Dendritic cell treated with granulocyte-macrophage colony-stimulating factor and Interleukin-4, amounts not matched to agents 40 ng/mL and 50 ng/mL, for 4 days (primary cell): ENCODE measurements around the gene RNF150.

ENCODE experiments used
- H3K27ac Mint-ChIP-seq: one replicate; pipeline ENCODE4 v1.8.0; 2022; ENCODE audit warnings: mild to moderate bottlenecking, mixed read lengths
- H3K27me3 Mint-ChIP-seq: one replicate; pipeline ENCODE4 v1.8.0; 2022; ENCODE audit warnings: mild to moderate bottlenecking, mixed read lengths
- H3K36me3 Mint-ChIP-seq: one replicate; pipeline ENCODE4 v1.8.0; 2022; ENCODE audit warnings: low read depth, mixed read lengths
- H3K4me1 Mint-ChIP-seq: one replicate; pipeline ENCODE4 v1.8.0; 2022; ENCODE audit warnings: low read depth, mixed read lengths
- H3K4me3 Mint-ChIP-seq: one replicate; pipeline ENCODE4 v1.8.0; 2022; ENCODE audit warnings: mild to moderate bottlenecking, moderate library complexity, mixed read lengths
- H3K9me3 Mint-ChIP-seq: one replicate; pipeline ENCODE4 v1.8.0; 2022; ENCODE audit warnings: mixed read lengths
- intact Hi-C: fragments of 100-400 bp; cut with micrococcal nuclease; formaldehyde crosslinking; loops from one replicate; pipeline ENCODE4 v1.15.0; 2022

RNF150 gene

GRCh38 chr4:140903522-140904475 is 229.5 kb downstream of the RNF150 start:
- H3K27ac Mint-ChIP-seq: no peak overlapping the region
- no peaks in the 10 kb centered on the region for H3K4me1 Mint-ChIP-seq
- H3K4me3 Mint-ChIP-seq: no peak overlapping the region
- no peaks in the 10 kb centered on the region for H3K9me3 Mint-ChIP-seq
- intact Hi-C loops: no loop called here
- no peaks in the 10 kb centered on the region for H3K27me3 Mint-ChIP-seq
- H3K36me3 Mint-ChIP-seq: no peaks in the 10 kb centered on the region

GRCh38 chr4:140901736-140902336 is 231.4 kb downstream of the RNF150 start:
- intact Hi-C loops: no loop called here
- no peaks in the 10 kb centered on the region for H3K27me3 Mint-ChIP-seq
- no peaks in the 10 kb centered on the region for H3K36me3 Mint-ChIP-seq
- no peaks in the 10 kb centered on the region for H3K4me1 Mint-ChIP-seq
- no peak overlapping the region for H3K4me3 Mint-ChIP-seq
- no peaks in the 10 kb centered on the region for H3K9me3 Mint-ChIP-seq
- H3K27ac Mint-ChIP-seq: no peak overlapping the region

GRCh38 chr4:140893939-140894338 is 239.3 kb downstream of the RNF150 start:
- intact Hi-C loops: no loop called here
- Mint-ChIP-seq H3K9me3 (no peaks in the 10 kb centered on the region), H3K27me3 (no peaks in the 10 kb centered on the region), H3K4me3 (no peak overlapping the region), H3K36me3 (no peaks in the 10 kb centered on the region), H3K4me1 (no peaks in the 10 kb centered on the region), H3K27ac (no peak overlapping the region)

GRCh38 chr4:140888054-140888453 is 245.2 kb downstream of the RNF150 start:
- intact Hi-C loops: loop anchor here (10.0 kb wide), 1 partner anchor 523 kb away; no protein-coding TSS in a partner anchor
- Mint-ChIP-seq H3K27ac (no peak overlapping the region), H3K36me3 (no peaks in the 10 kb centered on the region), H3K4me3 (no peak overlapping the region), H3K9me3 (no peaks in the 10 kb centered on the region), H3K27me3 (no peaks in the 10 kb centered on the region), H3K4me1 (no peaks in the 10 kb centered on the region)

GRCh38 chr4:140887467-140887866 is 245.8 kb downstream of the RNF150 start:
- Mint-ChIP-seq H3K4me3 (no peak overlapping the region), H3K4me1 (no peaks in the 10 kb centered on the region), H3K27ac (no peak overlapping the region), H3K9me3 (no peaks in the 10 kb centered on the region), H3K27me3 (no peaks in the 10 kb centered on the region), H3K36me3 (no peaks in the 10 kb centered on the region)
- intact Hi-C loops: loop anchor here (10.0 kb wide), 1 partner anchor 523 kb away; no protein-coding TSS in a partner anchor

GRCh38 chr4:140884431-140885058 is 248.7 kb downstream of the RNF150 start:
- H3K27ac Mint-ChIP-seq: no peak overlapping the region
- H3K9me3 Mint-ChIP-seq: no peaks in the 10 kb centered on the region
- no peaks in the 10 kb centered on the region for H3K4me1 Mint-ChIP-seq
- no peaks in the 10 kb centered on the region for H3K27me3 Mint-ChIP-seq
- no peaks in the 10 kb centered on the region for H3K36me3 Mint-ChIP-seq
- intact Hi-C loops: loop anchor here (1.0 to 10.0 kb wide), 2 partner anchors 23 to 520 kb away; no protein-coding TSS in a partner anchor
- H3K4me3 Mint-ChIP-seq: no peak overlapping the region

GRCh38 chr4:140877781-140878180 is 255.5 kb downstream of the RNF150 start:
- Mint-ChIP-seq H3K4me3 (no peak overlapping the region), H3K27ac (no peak overlapping the region), H3K9me3 (peaks cover 9% of the 10 kb centered on the region), H3K36me3 (no peaks in the 10 kb centered on the region), H3K27me3 (no peaks in the 10 kb centered on the region), H3K4me1 (no peaks in the 10 kb centered on the region)
- intact Hi-C loops: no loop called here

GRCh38 chr4:140876615-140877364 is 256.5 kb downstream of the RNF150 start:
- Mint-ChIP-seq H3K27me3 (no peaks in the 10 kb centered on the region), H3K4me1 (no peaks in the 10 kb centered on the region), H3K4me3 (no peak overlapping the region), H3K36me3 (no peaks in the 10 kb centered on the region), H3K9me3 (peaks cover 9% of the 10 kb centered on the region), H3K27ac (no peak overlapping the region)
- intact Hi-C loops: no loop called here

- Mint-ChIP-seq H3K27me3 (no peaks in the 10 kb centered on the region), H3K36me3 (no peaks in the 10 kb centered on the region), H3K4me3 (no peak overlapping the region), H3K9me3 (peaks cover 9% of the 10 kb centered on the region), H3K27ac (no peak overlapping the region), H3K4me1 (no peaks in the 10 kb centered on the region)
- intact Hi-C loops: no loop called here
Measured at GRCh38 chr4:140875746-140876452, 257.4 kb downstream of the RNF150 start.

GRCh38 chr4:140874056-140874455 is 259.2 kb downstream of the RNF150 start:
- no peaks in the 10 kb centered on the region for H3K4me1 Mint-ChIP-seq
- no peaks in the 10 kb centered on the region for H3K27me3 Mint-ChIP-seq
- intact Hi-C loops: no loop called here

GRCh38 chr4:140871368-140871767 is 261.9 kb downstream of the RNF150 start:
- H3K4me1 Mint-ChIP-seq: no peaks in the 10 kb centered on the region
- H3K36me3 Mint-ChIP-seq: no peaks in the 10 kb centered on the region
- H3K27me3 Mint-ChIP-seq: no peaks in the 10 kb centered on the region
- no peak overlapping the region for H3K4me3 Mint-ChIP-seq
- no peak overlapping the region for H3K27ac Mint-ChIP-seq
- H3K9me3 Mint-ChIP-seq: no peaks in the 10 kb centered on the region
- intact Hi-C loops: no loop called here

More at GRCh38 chr4:140874056-140874455, 259.2 kb downstream of the RNF150 start:
- Mint-ChIP-seq H3K9me3 (peaks cover 6% of the 10 kb centered on the region), H3K4me3 (no peak overlapping the region), H3K27ac (no peak overlapping the region), H3K36me3 (no peaks in the 10 kb centered on the region)

GRCh38 chr4:140870427-140870826 is 262.8 kb downstream of the RNF150 start:
- no peak overlapping the region for H3K27ac Mint-ChIP-seq
- intact Hi-C loops: no loop called here
- H3K9me3 Mint-ChIP-seq: no peaks in the 10 kb centered on the region
- H3K27me3 Mint-ChIP-seq: no peaks in the 10 kb centered on the region
- H3K4me3 Mint-ChIP-seq: no peak overlapping the region
- no peaks in the 10 kb centered on the region for H3K4me1 Mint-ChIP-seq
- no peaks in the 10 kb centered on the region for H3K36me3 Mint-ChIP-seq

GRCh38 chr4:140869446-140869845 is 263.8 kb downstream of the RNF150 start:
- Mint-ChIP-seq H3K27me3 (no peaks in the 10 kb centered on the region), H3K36me3 (no peaks in the 10 kb centered on the region), H3K9me3 (no peaks in the 10 kb centered on the region), H3K4me3 (no peak overlapping the region), H3K27ac (no peak overlapping the region), H3K4me1 (no peaks in the 10 kb centered on the region)
- intact Hi-C loops: no loop called here
